Measurements from ENCODE around the gene TBRG4.

Gene TBRG4

DNA sequence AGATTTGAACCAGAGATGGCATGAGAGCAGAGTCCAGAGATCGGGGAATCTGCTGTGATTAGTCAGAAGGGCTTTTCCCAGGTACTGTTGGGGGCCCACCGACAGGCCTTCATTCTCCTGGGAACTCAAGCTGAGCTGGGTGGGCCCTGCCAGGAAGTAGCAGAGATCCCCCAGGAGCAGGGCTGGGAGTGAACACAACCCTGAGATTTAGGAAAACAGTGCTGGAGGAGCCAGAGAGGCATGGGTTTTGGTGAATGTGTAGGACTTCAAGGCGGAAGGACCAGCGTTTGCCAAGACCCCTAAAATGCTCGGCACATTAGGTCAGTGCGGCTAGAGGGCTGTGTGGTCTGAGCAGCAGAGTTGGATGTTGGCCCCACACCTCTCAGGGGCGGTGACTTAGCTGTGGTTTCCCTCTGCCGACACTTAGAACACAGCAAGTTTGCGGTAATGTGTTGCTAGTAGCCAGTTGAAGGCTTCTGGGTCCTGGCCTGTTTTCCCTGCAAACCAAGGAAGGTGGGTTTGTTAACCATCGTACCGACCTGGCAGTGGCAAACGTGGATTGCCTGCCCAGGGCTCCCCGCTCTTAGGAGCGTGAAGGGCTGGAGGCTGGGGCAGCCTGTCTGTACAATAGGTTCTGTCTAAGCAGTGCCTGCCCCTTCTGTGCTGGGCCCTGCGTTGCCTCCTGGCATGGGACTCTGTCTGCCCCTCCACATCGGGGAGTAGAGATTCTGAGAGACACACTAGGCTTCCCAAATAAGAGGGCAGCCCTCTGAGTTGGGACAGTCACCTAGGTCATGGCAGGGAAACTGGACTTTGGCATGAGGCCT lies 36.8 kb downstream of the TBRG4 start:
- DNase-seq (ENCODE audit: low read depth in 3 of 3): no peak

DNA sequence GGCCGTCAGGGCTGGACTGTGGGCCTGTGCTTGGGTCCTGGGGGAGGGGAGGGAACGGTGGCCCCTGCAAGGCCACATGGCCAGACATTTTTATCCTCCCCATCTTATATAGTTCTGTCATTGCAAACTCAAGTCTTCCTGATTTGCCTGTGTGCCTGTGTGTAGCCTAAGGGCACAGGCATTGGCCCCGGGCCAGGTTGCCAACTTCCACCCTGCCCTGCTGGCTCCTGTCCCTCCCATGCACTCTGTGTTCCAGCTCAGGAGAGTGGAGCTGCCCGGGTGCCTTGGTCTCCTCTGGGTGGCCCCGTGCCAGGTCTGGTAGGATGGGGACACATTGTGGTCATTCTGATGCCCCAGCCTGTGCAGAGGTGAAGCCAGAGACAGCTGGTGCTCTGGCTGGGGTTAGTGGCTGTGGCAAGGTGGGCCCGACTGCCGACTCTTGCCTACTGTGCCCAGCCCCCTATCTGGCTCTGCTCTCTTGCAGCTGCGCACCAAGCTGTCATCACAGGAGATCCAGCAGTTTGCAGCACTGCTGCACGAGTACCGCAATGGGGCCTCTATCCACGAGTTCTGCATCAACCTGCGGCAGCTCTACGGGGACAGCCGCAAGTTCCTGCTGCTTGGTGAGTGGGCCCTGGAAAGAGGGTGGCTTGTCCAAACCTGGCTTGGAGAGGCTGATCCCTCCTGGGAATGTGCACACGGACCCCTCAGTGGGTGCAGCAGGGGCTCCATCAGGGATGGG lies 37.5 kb downstream of the TBRG4 start:
- no peak for DNase-seq (ENCODE audit: low read depth in 3 of 3)

- DNase-seq (ENCODE audit: low read depth in 3 of 3): no peak
Observed at GRCh38 chr7:45073031-45073785, 38.3 kb downstream of the TBRG4 start.

- DNase-seq (ENCODE audit: low read depth in 3 of 3): no peak
Observed at GRCh38 chr7:45072131-45073030, 39.1 kb downstream of the TBRG4 start.

DNA sequence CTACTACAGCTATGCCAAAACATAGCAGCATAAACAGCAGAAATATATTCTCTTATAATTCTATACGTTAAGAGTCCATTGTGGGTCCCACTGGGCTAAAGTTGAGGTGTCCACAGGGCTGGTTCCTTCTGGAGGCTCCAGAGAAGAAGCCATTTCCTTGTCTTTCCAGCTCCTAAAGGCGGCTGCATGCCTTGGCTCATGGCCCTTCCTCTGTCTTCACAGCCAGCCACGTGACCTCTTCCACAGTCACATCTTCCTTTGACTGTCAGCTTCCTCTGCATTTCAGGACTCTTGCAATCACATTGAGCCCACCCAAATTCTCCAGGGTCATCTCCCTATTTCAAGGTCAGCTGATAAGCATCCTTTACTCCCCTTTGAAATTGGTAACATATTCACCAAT lies 40.0 kb downstream of the TBRG4 start:
- DNase-seq (ENCODE audit: low read depth in 3 of 3): no peak

- no peak for DNase-seq (ENCODE audit: low read depth in 3 of 3)
Observed at GRCh38 chr7:45070254-45070642, 41.2 kb downstream of the TBRG4 start.

DNA sequence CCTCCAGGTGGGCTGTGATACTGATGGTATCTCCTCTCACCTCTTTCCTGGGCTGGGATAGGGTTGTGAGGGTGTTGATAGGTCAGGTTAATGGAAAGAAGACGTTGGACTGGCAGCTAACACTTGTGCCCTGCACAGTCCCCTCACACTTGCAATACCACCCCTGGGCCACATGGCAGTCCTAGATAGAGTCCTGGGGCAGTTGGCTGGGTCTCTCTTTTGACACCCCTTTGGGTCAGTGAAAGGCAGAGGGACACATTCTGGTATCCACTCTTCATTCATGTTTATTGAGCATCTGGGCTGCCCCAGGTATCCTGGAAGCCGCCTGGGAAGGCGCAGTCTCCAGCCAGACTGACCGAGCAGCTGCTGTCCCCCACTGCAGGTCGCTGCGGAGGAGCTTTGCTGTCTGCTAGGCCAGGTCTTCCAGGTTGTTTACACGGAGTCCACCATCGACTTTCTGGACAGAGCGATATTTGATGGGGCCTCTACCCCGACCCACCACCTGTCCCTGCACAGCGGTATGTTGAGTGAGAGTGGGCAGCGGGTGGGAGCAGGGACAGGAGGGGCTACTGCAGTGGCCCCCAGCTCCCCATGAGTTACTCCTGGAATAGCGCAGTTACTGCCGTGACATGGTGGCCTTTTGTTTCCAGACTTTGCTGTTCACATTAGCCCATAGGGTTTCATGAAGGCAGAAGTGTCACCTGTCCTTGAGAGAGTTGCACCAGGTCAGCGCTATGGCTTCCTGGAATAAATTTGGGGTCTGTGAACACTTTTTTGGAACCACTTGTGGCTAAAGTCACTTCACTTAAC lies 41.8 kb downstream of the TBRG4 start:
- no peak for DNase-seq (ENCODE audit: low read depth in 3 of 3)

DNA sequence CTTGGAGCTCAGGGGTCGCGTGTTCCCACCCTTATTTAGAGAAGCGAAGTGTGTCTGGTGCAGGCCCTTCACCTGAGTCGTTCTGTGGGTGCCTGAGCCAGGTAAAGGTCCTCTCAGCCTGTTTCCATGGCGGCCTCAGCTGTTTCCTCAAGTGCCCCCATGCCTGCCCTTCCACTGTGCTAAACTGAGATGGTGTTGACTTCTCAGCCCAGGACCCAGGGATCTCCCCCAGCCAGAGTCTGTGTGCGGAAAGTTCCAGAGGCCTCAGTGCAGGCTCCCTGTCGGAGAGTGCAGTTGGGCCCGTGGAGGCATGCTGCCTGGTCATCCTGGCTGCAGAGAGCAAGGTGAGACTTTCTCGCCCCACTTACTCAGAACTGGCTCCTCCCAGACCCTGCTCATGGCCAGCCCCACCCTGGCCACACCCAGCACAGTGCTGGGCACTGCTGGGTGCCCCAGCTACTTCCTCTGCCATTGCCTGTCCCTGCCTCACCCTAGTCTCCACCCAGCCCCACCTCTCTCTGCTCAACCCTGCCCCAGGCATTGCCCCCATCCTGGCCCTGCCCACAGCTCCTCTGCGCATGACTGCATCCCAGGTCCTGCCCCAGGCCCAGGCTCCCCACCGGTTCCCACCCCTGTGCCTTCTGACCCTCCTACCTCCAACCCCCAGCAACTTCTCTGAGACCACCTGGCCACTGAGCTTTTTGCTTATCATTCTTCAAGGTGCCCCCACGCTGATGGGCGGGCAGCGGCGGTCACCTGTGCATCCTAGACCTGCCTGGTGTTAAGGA lies 43.1 kb downstream of the TBRG4 start:
- no peak for DNase-seq (ENCODE audit: low read depth in 3 of 3)

DNA sequence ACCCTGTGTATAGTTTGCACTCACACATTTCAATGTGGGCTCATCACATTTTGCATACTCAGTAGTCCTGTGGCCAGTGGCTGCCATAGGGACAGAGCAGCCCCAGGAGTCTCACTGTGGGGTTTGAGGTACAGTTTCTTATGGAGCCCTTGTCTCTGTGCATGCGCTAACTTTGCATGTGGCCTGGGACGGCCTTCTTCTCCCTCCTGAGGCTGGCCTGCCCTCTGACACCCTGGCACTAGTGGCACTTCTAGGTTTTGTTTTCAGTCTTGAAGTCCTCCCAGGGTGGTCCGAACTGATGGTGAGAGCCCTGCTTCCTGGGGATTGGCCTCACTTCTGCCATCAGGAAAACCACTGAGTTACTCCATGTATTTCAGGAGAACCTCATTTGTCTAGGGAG lies 43.9 kb downstream of the TBRG4 start:
- DNase-seq (ENCODE audit: low read depth in 3 of 3): no peak

- DNase-seq (ENCODE audit: low read depth in 3 of 3): no peak
Observed at GRCh38 chr7:45066409-45066808, 45.1 kb downstream of the TBRG4 start.

GRCh38 chr7:45065031-45065995 lies 46.2 kb downstream of the TBRG4 start:
- DNase-seq (ENCODE audit: low read depth in 3 of 3): no peak

DNA sequence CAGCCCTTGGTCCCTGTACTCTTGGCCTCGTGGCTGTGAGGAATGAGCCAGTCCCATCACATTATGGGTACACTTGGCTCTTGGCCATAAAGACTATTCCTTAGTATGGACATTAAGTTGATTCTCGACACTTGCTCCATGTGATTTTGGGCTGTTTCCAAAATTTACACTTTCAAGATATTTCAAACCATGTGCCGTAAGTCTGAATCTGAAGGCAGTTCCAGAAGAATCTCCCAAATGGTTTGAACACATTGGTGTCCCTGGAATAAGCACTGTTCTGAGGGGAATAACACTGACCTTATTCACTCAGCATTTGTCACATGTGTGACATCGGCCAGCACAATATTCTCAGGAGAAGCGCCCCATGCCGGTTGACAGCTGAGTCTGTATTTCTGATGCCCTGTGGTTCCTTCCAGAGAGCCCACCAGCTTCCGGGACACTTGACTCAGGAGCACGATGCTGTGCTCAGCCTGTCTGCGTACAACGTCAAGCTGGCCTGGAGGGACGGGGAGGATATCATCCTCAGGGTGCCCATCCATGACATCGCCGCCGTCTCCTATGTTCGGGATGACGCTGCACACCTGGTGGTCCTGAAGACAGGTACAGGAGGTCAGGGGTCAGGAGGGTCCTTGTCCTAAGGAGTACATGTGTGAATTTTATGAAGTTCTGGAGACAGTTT lies 47.3 kb downstream of the TBRG4 start:
- DNase-seq (ENCODE audit: low read depth in 3 of 3): no peak

DNA sequence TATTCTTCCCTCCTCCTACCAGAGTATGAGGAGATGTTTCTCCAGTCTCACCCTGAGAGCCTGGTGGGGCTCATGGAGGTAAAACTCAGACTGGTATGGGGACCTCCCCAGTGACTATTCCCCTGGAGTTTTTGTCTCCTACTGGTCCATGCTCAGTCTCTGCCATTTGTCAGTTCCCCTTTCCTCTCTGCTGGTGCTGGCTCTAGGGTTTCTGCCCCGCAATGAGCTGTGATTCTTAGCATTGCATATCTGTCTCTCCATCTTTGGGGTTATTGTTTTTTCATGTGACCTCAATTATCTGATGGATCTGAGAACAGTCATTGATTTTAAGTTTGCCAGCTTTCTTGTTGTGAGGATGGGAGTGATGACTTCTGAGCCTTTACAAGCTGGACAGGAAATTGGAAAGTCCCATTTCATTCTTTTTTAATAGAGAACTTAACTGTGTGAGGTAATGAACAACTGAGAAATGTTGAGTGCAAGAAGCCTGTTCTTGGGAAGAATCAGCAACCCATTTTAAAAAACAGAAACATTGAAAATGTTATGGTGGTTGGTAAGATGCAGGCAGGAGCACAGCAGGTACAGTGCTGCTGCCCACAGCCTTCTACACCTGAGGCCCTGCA lies 49.6 kb downstream of the TBRG4 start:
- DNase-seq (ENCODE audit: low read depth in 3 of 3): no peak

GRCh38 chr7:45061352-45061751 lies 50.1 kb downstream of the TBRG4 start:
- no peak for DNase-seq (ENCODE audit: low read depth in 3 of 3)

- DNase-seq (ENCODE audit: low read depth in 3 of 3): no peak
Observed at GRCh38 chr7:45060295-45060694, 51.2 kb downstream of the TBRG4 start.

DNA sequence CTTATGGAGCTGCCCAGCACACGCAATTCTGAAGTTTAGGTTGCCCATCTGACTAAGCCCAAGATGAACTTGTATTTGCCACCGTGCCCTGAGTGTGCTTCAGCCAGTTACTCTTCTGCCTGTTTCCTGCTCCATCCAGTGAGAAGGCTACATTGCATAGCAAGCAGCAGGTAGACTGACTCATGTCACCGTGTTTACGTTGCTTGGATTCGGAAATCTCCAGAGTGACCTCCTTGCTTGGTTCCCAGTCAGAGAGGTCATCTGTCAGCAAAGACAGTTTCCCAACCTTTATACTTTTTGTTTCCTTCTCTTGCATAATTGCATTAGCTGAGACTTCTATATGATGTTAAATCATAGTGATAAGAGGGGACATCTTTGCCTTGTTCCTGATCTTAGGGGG lies 53.6 kb downstream of the TBRG4 start:
- no peak for DNase-seq (ENCODE audit: low read depth in 3 of 3)

- DNase-seq (ENCODE audit: low read depth in 3 of 3): no peak
Observed at GRCh38 chr7:45055594-45056219, 55.8 kb downstream of the TBRG4 start.
